Measurements from ENCODE around the gene AFG1L.

AFG1L gene

GRCh38 chr6:108565893-108566292 is 271.0 kb downstream of the AFG1L start:
- H3K4me2 ChIP-seq, result peak overlapping the region; percentile 86
- no peak overlapping the region for H3K4me3 ChIP-seq (IDR thresholded peaks at IDR 0.05; ENCODE audit: insufficient read depth, low read depth, low read length)
- H3K27me3 ChIP-seq (ENCODE audit: insufficient read depth, low read depth), result no peaks in the 10 kb centered on the region
- peaks cover 61% of the 10 kb centered on the region for H3K4me1 ChIP-seq (ENCODE audit: low read depth, poor library complexity, severe bottlenecking)
- H4K20me1 ChIP-seq (ENCODE audit: insufficient read depth), result peaks cover 30% of the 10 kb centered on the region
- peaks cover 95% of the 10 kb centered on the region for H3K79me2 ChIP-seq (ENCODE audit: insufficient read depth, low read depth)
- peaks cover 17% of the 10 kb centered on the region; the same call in 1 of the 2 replicates for H3K36me3 ChIP-seq (ENCODE audit: insufficient read depth)
- no peak for TF ChIP-seq CTCF (conservative IDR thresholded peaks at IDR 0.05; ENCODE audit: low read depth, low read length)
- H2AFZ ChIP-seq (ENCODE audit: low read depth), result no peak overlapping the region
- H3K9ac ChIP-seq, result peak overlapping the region; percentile 94; the same call in 1 of the 2 replicates
- peak overlapping the region; percentile 91 for H3K27ac ChIP-seq

- Histone ChIP-seq H3K79me2 (ENCODE audit: insufficient read depth, low read depth) (peaks cover 100% of the 10 kb centered on the region), H3K9ac (peak overlapping the region; percentile 94; the same call in 1 of the 2 replicates), H3K4me2 (peak overlapping the region; percentile 86), H3K36me3 (ENCODE audit: insufficient read depth) (peaks cover 17% of the 10 kb centered on the region; the same call in 1 of the 2 replicates), H4K20me1 (ENCODE audit: insufficient read depth) (peaks cover 33% of the 10 kb centered on the region), H3K27me3 (ENCODE audit: insufficient read depth, low read depth) (no peaks in the 10 kb centered on the region), H3K4me3 (IDR thresholded peaks at IDR 0.05; ENCODE audit: insufficient read depth, low read depth, low read length) (no peak overlapping the region), H2AFZ (ENCODE audit: low read depth) (no peak overlapping the region), H3K4me1 (ENCODE audit: low read depth, poor library complexity, severe bottlenecking) (peaks cover 66% of the 10 kb centered on the region), H3K27ac (peak overlapping the region; percentile 91; the same call in 1 of the 2 replicates)
- no peak for TF ChIP-seq CTCF (conservative IDR thresholded peaks at IDR 0.05; ENCODE audit: low read depth, low read length)
Observed at GRCh38 chr6:108566406-108566805, 271.6 kb downstream of the AFG1L start.

GRCh38 chr6:108568101-108568500 is 273.2 kb downstream of the AFG1L start:
- H4K20me1 ChIP-seq (ENCODE audit: insufficient read depth), result peaks cover 33% of the 10 kb centered on the region
- peaks cover 17% of the 10 kb centered on the region; the same call in 1 of the 2 replicates for H3K36me3 ChIP-seq (ENCODE audit: insufficient read depth)
- H3K79me2 ChIP-seq (ENCODE audit: insufficient read depth, low read depth), result peaks cover 100% of the 10 kb centered on the region

GRCh38 chr6:108568551-108569305 is 273.9 kb downstream of the AFG1L start:
- Histone ChIP-seq H3K36me3 (ENCODE audit: insufficient read depth) (peaks cover 17% of the 10 kb centered on the region; the same call in 1 of the 2 replicates), H3K79me2 (ENCODE audit: insufficient read depth, low read depth) (peaks cover 100% of the 10 kb centered on the region), H3K27ac (no peak overlapping the region), H3K27me3 (ENCODE audit: insufficient read depth, low read depth) (no peaks in the 10 kb centered on the region), H2AFZ (ENCODE audit: low read depth) (no peak overlapping the region), H3K9ac (no peak overlapping the region), H4K20me1 (ENCODE audit: insufficient read depth) (peaks cover 33% of the 10 kb centered on the region), H3K4me1 (ENCODE audit: low read depth, poor library complexity, severe bottlenecking) (peaks cover 89% of the 10 kb centered on the region), H3K4me3 (IDR thresholded peaks at IDR 0.05; ENCODE audit: insufficient read depth, low read depth, low read length) (no peak overlapping the region), H3K4me2 (peak overlapping the region; percentile 30; the same call in 1 of the 2 replicates)
- TF ChIP-seq CTCF (conservative IDR thresholded peaks at IDR 0.05; ENCODE audit: low read depth, low read length), result no peak

More at GRCh38 chr6:108568101-108568500, 273.2 kb downstream of the AFG1L start:
- peaks cover 83% of the 10 kb centered on the region for H3K4me1 ChIP-seq (ENCODE audit: low read depth, poor library complexity, severe bottlenecking)
- no peak overlapping the region; the same call in 1 of the 2 replicates for H3K4me2 ChIP-seq
- no peak overlapping the region for H3K27ac ChIP-seq
- no peak overlapping the region for H2AFZ ChIP-seq (ENCODE audit: low read depth)
- no peak overlapping the region for H3K4me3 ChIP-seq (IDR thresholded peaks at IDR 0.05; ENCODE audit: insufficient read depth, low read depth, low read length)
- H3K27me3 ChIP-seq (ENCODE audit: insufficient read depth, low read depth), result no peaks in the 10 kb centered on the region
- no peak for TF ChIP-seq CTCF (conservative IDR thresholded peaks at IDR 0.05; ENCODE audit: low read depth, low read length)
- H3K9ac ChIP-seq, result no peak overlapping the region

All from KMS-11 (cell line).